OCI-LY7 (cell line): ENCODE data around the gene TSTD2. TPM values are rescaled to one million over a fixed set of nuclear protein-coding genes. Genes with fewer than 3 reads are reported as not detected.

Source experiments
- BruUV-seq: library from RNA; stranded (reverse); fragments of 400-500 nt; replicated peaks from 2 replicates; lab custom pipeline; 2021; lab: Mats Ljungman, UMichigan
- CTCF ChIA-PET: fragments of 300-600 bp; sonication (Branson Sonifier 250); formaldehyde crosslinking; loops from one replicate; lab custom pipeline; 2022; ENCODE audit warnings: antibody characterized with exemption; ENCODE audit not compliant: unreplicated experiment; lab: Charles Lee
- POLR2A ChIA-PET: fragments of 300-600 bp; sonication (Branson Sonifier 250); formaldehyde crosslinking; loops from one replicate; lab custom pipeline; 2022; ENCODE audit warnings: antibody characterized with exemption; lab: Charles Lee
- DNase-seq: peaks from one replicate; pipeline ENCODE4 v3.0.0-alpha.2; 2015; ENCODE audit warnings: low spot score
- H2AFZ ChIP-seq: fragments of 200-600 bp; sonication (generic), shearing (Covaris generic); 2 replicates; pipeline ENCODE4 v1.6.1; 2014; ENCODE audit warnings: mild to moderate bottlenecking, antibody characterized with exemption, low read length, moderate library complexity
- H3K27ac ChIP-seq: fragments of 200-600 bp; sonication (generic); 2 replicates; pipeline ENCODE4 v1.5.1; 2014; ENCODE audit warnings: mixed run types, low read depth, mild to moderate bottlenecking, moderate library complexity, low read length, inconsistent platforms; ENCODE audit not compliant: poor library complexity, severe bottlenecking
- H3K36me3 ChIP-seq: fragments of 200-600 bp; sonication (generic); 2 replicates; pipeline ENCODE4 v1.6.1; 2014; ENCODE audit warnings: mild to moderate bottlenecking, antibody characterized with exemption, low read length, moderate library complexity, mixed read lengths; ENCODE audit not compliant: insufficient read depth
- H3K4me1 ChIP-seq: fragments of 200-600 bp; sonication (generic); 2 replicates; pipeline ENCODE4 v1.5.1; 2014; ENCODE audit warnings: mild to moderate bottlenecking, low read length; ENCODE audit not compliant: insufficient read depth, poor library complexity, severe bottlenecking
- H3K4me2 ChIP-seq: fragments of 200-600 bp; sonication (generic); 2 replicates; pipeline ENCODE4 v1.6.1; 2014; ENCODE audit warnings: mild to moderate bottlenecking, low read length
- H3K4me3 ChIP-seq: fragments of 200-600 bp; sonication (generic); 2 replicates; pipeline ENCODE4 v1.5.1; 2014; ENCODE audit warnings: mild to moderate bottlenecking, low read depth, low read length; ENCODE audit not compliant: poor library complexity, severe bottlenecking
- H3K79me2 ChIP-seq: fragments of 200-600 bp; sonication (generic); 2 replicates; pipeline ENCODE4 v1.6.1; 2016; ENCODE audit warnings: low read depth, mild to moderate bottlenecking, low read length, moderate library complexity, mixed read lengths; ENCODE audit not compliant: insufficient read depth
- H3K9me2 ChIP-seq: fragments of 200-600 bp; sonication (generic); 2 replicates; pipeline ENCODE4 v1.6.1; 2016; ENCODE audit warnings: mild to moderate bottlenecking, low read length, mixed read lengths; ENCODE audit not compliant: insufficient read depth
- H3K9me3 ChIP-seq: fragments of 200-600 bp; sonication (generic); 2 replicates; pipeline ENCODE4 v1.6.1; 2014; ENCODE audit warnings: mild to moderate bottlenecking, mixed run types, low read length, mixed read lengths
- H4K20me1 ChIP-seq: fragments of 200-600 bp; sonication (generic); 2 replicates; pipeline ENCODE4 v1.6.1; 2014; ENCODE audit warnings: mild to moderate bottlenecking, antibody characterized with exemption, low read length, moderate library complexity, mixed read lengths; ENCODE audit not compliant: insufficient read depth
- EZH2phosphoT487 ChIP-seq: fragments of 200-600 bp; sonication (generic); IDR thresholded peaks from 2 replicates; pipeline ENCODE4 v1.6.1; 2018; ENCODE audit warnings: low read depth, borderline replicate concordance, mild to moderate bottlenecking, mixed run types, antibody characterized with exemption, low read length, moderate library complexity, mixed read lengths
- intact Hi-C: fragments of 100-400 bp; cut with micrococcal nuclease; formaldehyde crosslinking; loops from one replicate; pipeline ENCODE4 v1.10.0; 2022; ENCODE audit not compliant: unreplicated experiment
- total RNA-seq, 2 experiments: library from RNA; depleted of rRNA in 1 of 2; stranded (reverse); fragments of >200 nt in 1 of 2; shearing (Covaris generic) in 1 of 2; gene quantifications; 2 replicates each; pipeline ENCODE4 v1.2.3, GENCODE V29; 2014 to 2022
- TF ChIP-seq, protein P1 (sequence below): fragments of 200-600 bp; sonication (generic); conservative IDR thresholded peaks from 2 replicates; pipeline ENCODE4 v1.5.1; 2014; ENCODE audit warnings: mild to moderate bottlenecking, antibody characterized with exemption, low read length, moderate library complexity, mixed read lengths

The TSTD2 gene
- total RNA-seq, 2 experiments from 2014 or later: 17.1 to 22.0 TPM

GRCh38 chr9:97640325-97640724, 7.2 kb upstream of the TSTD2 start:
- TF ChIP-seq EZH2phosphoT487: no peak
- TF ChIP-seq, protein P1, sequence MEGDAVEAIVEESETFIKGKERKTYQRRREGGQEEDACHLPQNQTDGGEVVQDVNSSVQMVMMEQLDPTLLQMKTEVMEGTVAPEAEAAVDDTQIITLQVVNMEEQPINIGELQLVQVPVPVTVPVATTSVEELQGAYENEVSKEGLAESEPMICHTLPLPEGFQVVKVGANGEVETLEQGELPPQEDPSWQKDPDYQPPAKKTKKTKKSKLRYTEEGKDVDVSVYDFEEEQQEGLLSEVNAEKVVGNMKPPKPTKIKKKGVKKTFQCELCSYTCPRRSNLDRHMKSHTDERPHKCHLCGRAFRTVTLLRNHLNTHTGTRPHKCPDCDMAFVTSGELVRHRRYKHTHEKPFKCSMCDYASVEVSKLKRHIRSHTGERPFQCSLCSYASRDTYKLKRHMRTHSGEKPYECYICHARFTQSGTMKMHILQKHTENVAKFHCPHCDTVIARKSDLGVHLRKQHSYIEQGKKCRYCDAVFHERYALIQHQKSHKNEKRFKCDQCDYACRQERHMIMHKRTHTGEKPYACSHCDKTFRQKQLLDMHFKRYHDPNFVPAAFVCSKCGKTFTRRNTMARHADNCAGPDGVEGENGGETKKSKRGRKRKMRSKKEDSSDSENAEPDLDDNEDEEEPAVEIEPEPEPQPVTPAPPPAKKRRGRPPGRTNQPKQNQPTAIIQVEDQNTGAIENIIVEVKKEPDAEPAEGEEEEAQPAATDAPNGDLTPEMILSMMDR: no peak
- H3K79me2 ChIP-seq: peaks cover 78% of the 10 kb centered on the region
- no peak overlapping the region for H3K4me2 ChIP-seq
- H3K4me3 ChIP-seq: no peak overlapping the region
- no peak overlapping the region for H3K27ac ChIP-seq
- no peak overlapping the region for H2AFZ ChIP-seq
- no peaks in the 10 kb centered on the region for H3K9me3 ChIP-seq
- intact Hi-C loops: no loop called here
- peaks cover 90% of the 10 kb centered on the region for H3K36me3 ChIP-seq
- no peak for DNase-seq
- ChIA-PET POLR2A (interaction anchor here (0.7 kb wide), 1 partner anchor 16 kb away, joined by 3 read pairs; no protein-coding TSS in a partner anchor), CTCF (interaction anchor here (0.5 kb wide), 1 partner anchor 151 kb away, joined by 3 read pairs; no protein-coding TSS in a partner anchor)
- H4K20me1 ChIP-seq: peaks cover 40% of the 10 kb centered on the region
- H3K4me1 ChIP-seq: peaks cover 28% of the 10 kb centered on the region
- no peaks in the 10 kb centered on the region for H3K9me2 ChIP-seq
- no TSS peak for BruUV-seq

- H3K4me1 ChIP-seq: peaks cover 36% of the 10 kb centered on the region
- BruUV-seq: no TSS peak
- H3K27ac ChIP-seq: no peak overlapping the region
- no peaks in the 10 kb centered on the region for H3K9me3 ChIP-seq
- H3K4me2 ChIP-seq: peak overlapping the region; percentile 27
- peaks cover 50% of the 10 kb centered on the region for H4K20me1 ChIP-seq
- H3K79me2 ChIP-seq: peaks cover 93% of the 10 kb centered on the region
- ChIA-PET POLR2A (interaction anchor here (0.7 to 1.6 kb wide), 2 partner anchors 9 to 1959 kb away, joined by 3 to 5 read pairs; no protein-coding TSS in a partner anchor), CTCF (no interaction called here)
- no peak for TF ChIP-seq EZH2phosphoT487
- TF ChIP-seq, protein P1: peak; percentile 56
- no peak overlapping the region for H3K4me3 ChIP-seq
- peak; percentile 6 for DNase-seq
- peaks cover 76% of the 10 kb centered on the region for H3K36me3 ChIP-seq
- no peak overlapping the region for H2AFZ ChIP-seq
- no peaks in the 10 kb centered on the region for H3K9me2 ChIP-seq
- intact Hi-C loops: loop anchor here (10.0 kb wide), 1 partner anchor 1224 kb away; the partner anchor contains the start of gene ZNF367
These were observed 5.5 kb upstream of the TSTD2 start for GRCh38 chr9:97638666-97639065.

GRCh38 chr9:97636903-97637302, 3.7 kb upstream of the TSTD2 start:
- peaks cover 92% of the 10 kb centered on the region for H3K79me2 ChIP-seq
- peaks cover 40% of the 10 kb centered on the region for H3K4me1 ChIP-seq
- H2AFZ ChIP-seq: no peak overlapping the region
- H3K36me3 ChIP-seq: peaks cover 59% of the 10 kb centered on the region
- no peaks in the 10 kb centered on the region for H3K9me2 ChIP-seq
- no TSS peak for BruUV-seq
- H3K4me2 ChIP-seq: peak overlapping the region; percentile 51
- peaks cover 50% of the 10 kb centered on the region for H4K20me1 ChIP-seq
- ChIA-PET POLR2A (interaction anchor here (0.6 to 1.0 kb wide), 3 partner anchors 14 to 745 kb away, joined by 3 to 4 read pairs (median 3); no protein-coding TSS in a partner anchor), CTCF (no interaction called here)
- no peak for DNase-seq
- TF ChIP-seq, protein P1: no peak
- no peak for TF ChIP-seq EZH2phosphoT487
- intact Hi-C loops: loop anchor here (10.0 kb wide), 1 partner anchor 1222 kb away; the partner anchor contains the start of gene ZNF367
- no peak overlapping the region for H3K27ac ChIP-seq
- no peaks in the 10 kb centered on the region for H3K9me3 ChIP-seq
- peak overlapping the region; percentile 9 for H3K4me3 ChIP-seq
